ENCODE results near the gene SELENOO.

The SELENOO gene

DNA sequence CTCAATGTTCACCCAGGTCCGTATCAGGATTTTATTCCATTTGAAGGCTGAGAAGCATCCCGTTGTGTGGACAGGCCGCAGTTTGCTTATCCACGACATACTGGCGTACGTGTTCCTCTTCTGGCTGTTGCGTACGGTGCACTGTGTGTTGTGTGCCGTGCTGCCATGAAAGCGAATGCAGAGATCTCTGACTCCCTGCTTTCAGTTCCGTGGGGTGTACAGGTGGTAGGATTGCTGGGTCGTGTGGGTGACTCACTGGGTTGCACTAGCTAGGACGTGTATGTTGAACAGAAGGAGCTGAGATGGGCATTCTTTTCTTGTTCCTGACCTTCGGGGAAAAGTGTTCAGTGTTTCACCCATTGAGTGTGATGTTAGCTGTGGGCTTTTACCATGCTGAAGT, 10.3 kb downstream of the SELENOO start:
- TF ChIP-seq, protein P1, sequence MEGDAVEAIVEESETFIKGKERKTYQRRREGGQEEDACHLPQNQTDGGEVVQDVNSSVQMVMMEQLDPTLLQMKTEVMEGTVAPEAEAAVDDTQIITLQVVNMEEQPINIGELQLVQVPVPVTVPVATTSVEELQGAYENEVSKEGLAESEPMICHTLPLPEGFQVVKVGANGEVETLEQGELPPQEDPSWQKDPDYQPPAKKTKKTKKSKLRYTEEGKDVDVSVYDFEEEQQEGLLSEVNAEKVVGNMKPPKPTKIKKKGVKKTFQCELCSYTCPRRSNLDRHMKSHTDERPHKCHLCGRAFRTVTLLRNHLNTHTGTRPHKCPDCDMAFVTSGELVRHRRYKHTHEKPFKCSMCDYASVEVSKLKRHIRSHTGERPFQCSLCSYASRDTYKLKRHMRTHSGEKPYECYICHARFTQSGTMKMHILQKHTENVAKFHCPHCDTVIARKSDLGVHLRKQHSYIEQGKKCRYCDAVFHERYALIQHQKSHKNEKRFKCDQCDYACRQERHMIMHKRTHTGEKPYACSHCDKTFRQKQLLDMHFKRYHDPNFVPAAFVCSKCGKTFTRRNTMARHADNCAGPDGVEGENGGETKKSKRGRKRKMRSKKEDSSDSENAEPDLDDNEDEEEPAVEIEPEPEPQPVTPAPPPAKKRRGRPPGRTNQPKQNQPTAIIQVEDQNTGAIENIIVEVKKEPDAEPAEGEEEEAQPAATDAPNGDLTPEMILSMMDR (IDR thresholded peaks at IDR 0.05) = no peak
- no peak for TF ChIP-seq ZFX (IDR thresholded peaks at IDR 0.05; ENCODE audit: borderline replicate concordance)
- no peak overlapping the region for H3K27ac ChIP-seq

DNA sequence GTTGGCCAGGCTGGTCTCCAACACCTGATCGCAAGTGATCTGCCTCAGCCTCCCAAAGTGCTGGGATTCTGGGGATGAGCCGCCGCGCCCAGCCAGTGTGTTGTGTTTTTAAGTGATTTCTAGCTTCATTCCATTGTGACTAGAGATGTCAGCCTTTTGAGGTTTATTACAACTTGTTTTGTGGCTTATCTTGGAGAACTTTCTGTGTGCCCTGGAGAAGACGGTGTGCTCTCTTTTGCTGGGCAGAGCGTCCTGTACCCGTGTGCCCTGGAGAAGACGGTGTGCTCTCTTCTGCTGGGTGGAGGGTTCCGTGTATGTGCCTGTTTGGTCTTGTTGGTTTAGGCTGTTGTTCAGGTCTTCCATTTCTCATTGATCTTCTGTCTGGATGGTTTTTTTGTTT, 12.5 kb downstream of the SELENOO start:
- TF ChIP-seq, protein P1 (IDR thresholded peaks at IDR 0.05) = no peak
- no peak for TF ChIP-seq ZFX (IDR thresholded peaks at IDR 0.05; ENCODE audit: borderline replicate concordance)

DNA sequence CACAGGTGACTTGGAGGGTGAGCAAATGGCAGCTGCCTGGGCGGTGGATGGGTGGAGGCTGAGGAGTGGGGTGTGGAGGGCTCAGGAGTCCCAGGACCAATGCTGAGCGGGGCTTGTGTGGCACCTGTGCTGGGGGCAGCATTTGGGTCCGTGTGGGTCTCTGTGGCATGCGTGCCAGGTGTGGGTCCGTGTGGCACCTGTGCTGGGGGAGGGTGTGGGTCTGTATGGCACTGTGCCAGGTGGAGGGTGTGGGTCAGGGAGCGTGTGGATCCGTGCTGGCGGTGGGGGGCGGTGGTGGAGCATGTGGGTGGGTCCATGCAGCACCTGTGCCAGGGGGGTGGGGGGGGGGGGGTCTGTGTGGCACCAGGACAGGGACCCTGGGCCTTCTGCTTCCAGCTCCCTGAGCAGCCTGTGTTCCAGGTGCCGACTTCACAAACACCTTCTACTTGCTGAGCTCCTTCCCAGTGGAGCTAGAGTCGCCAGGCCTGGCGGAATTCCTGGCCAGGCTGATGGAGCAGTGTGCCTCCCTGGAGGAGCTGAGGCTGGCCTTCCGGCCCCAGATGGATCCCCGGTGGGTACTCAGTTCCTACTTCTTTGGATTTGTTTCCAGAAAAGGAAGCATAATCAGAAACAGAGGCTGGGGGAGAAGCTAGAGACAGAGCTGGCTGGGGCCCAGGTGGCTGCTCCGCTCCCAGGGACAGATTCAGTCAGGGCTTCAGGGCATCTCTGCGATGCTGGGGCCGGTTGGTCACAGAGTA, 14.7 kb downstream of the SELENOO start:
- no peak for TF ChIP-seq ZFX (IDR thresholded peaks at IDR 0.05; ENCODE audit: borderline replicate concordance)
- TF ChIP-seq, protein P1 (IDR thresholded peaks at IDR 0.05) = no peak
- peak overlapping the region; percentile 37; the same call in 1 of the 2 replicates for H3K27ac ChIP-seq

More for the DNA sequence above, 12.5 kb downstream of the SELENOO start:
- H3K27ac ChIP-seq = peak overlapping the region; percentile 37; the same call in 1 of the 2 replicates

DNA sequence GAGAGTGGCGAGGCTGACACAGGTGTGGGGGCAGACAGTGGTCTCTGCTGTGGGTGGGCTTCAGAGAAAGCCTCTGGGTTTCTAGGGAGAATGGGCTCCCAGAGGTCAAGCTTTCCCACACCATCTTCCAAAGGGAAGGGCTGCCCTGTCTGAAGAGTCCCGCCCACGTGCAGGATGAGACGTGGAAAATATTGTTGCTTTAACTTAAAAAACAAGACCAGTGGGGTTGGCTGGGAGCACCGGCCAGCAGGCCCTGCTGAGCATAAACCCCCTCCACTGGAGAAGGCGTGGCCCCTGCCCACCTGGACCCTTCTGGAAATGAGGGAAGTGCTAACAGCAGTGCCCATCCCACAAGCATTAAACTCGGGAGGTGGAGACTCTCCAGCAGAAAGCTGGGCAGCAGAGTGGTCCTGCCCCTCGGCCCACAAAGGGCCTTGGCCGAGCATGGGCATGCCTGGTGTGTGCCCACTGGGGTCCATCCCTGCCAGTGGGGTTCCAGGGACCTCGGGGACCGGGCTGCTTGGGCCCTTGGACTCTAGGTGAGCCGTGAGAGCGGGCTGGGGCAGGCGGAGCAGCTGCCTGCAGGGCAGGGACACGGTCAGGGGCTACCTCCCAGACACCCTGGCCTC, 15.4 kb downstream of the SELENOO start:
- TF ChIP-seq, protein P1 (IDR thresholded peaks at IDR 0.05) = no peak
- TF ChIP-seq ZFX (IDR thresholded peaks at IDR 0.05; ENCODE audit: borderline replicate concordance) = no peak
- peak overlapping the region; percentile 37; the same call in 1 of the 2 replicates for H3K27ac ChIP-seq

DNA sequence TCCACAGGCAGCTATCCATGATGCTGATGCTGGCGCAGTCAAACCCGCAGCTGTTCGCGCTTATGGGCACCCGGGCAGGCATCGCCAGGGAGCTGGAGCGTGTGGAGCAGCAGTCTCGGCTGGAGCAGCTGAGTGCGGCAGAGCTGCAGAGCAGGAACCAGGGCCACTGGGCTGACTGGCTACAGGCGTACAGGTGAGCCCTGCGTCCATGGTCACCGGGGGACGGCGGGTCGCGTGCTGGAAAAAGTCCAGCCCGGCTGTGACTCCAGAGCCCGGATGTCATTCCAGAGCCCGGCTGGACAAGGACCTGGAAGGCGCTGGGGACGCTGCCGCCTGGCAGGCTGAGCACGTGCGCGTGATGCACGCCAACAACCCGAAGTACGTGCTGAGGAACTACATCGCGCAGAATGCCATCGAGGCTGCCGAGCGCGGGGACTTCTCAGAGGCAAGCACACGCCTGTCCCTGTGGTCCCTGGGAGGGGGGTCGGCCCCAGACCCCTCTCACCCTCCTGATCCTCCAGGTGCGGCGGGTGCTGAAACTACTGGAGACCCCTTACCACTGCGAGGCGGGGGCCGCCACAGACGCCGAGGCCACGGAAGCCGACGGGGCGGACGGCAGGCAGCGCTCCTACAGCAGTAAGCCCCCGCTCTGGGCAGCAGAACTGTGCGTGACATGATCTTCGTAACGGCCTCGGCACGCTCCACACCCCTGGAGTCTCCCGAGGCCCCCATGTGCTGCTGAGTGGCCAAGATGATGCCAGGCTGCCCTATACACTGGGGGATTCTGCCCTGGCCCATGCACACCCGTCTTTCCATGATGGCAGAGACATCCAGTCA, 16.1 kb downstream of the SELENOO start:
- H3K27ac ChIP-seq = peak overlapping the region; percentile 37; the same call in 1 of the 2 replicates

DNA sequence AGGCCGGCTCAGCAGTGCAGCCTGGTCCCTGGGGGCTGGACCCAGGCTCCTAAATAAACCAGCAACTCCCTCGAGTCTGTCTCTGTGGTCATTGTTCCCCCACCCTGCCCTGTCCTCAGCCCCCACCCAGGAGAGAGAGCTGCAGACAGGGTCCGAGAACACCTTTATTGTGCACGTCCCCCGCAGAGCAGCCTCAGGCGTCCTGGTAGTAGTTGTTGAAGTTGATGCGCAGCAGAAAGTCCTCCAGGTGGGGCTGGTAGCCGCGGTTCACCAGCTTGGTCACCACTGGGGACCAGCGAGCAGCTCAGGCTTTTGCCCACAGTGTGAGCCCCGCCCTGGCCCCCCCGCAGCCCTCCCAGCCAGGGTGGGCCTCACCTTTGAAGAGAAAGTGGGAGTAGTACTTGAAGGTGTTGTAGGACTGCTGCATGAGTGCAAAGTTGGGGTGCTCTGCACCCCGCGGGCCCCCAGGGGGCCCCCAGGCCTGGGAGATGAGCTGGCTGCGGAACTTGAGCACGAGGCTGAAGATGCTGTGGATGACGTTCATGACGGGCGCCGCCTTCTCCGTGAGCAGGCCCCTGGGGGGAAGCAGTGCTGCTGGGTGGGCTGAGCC, 16.8 kb downstream of the SELENOO start:
- H3K27ac ChIP-seq = peak overlapping the region; percentile 56
- no peak for TF ChIP-seq ZFX (IDR thresholded peaks at IDR 0.05; ENCODE audit: borderline replicate concordance)
- TF ChIP-seq, protein P1 (IDR thresholded peaks at IDR 0.05) = no peak

More for the DNA sequence above, 16.1 kb downstream of the SELENOO start:
- TF ChIP-seq, protein P1 (IDR thresholded peaks at IDR 0.05) = no peak
- TF ChIP-seq ZFX (IDR thresholded peaks at IDR 0.05; ENCODE audit: borderline replicate concordance) = no peak
